ENCODE data around the gene NAXD. TPM values are rescaled to one million over a fixed set of nuclear protein-coding genes. Genes with fewer than 3 reads are reported as not detected.

Gene NAXD
- total RNA-seq, 1 experiment from 2014 or later, result 32.1 TPM

- CTCF ChIA-PET, result no interaction called here
- Histone ChIP-seq H3K27ac (ENCODE audit: low read depth, low read length) (no peak overlapping the region), H4K20me1 (ENCODE audit: insufficient read depth) (no peaks in the 10 kb centered on the region), H2AFZ (ENCODE audit: low read depth, low read length, poor library complexity, severe bottlenecking) (no peak overlapping the region), H3K4me2 (ENCODE audit: low read length) (no peak overlapping the region), H3K9me3 (ENCODE audit: control insufficient read depth in 1 of 2, insufficient read depth in 1 of 2, low read depth in 1 of 2, low read length in 2 of 2) (no peaks in the 10 kb centered on the region), H3K36me3 (ENCODE audit: control insufficient read depth in 1 of 2, insufficient read depth in 2 of 2, low read length in 2 of 2) (peaks cover 20 to 36% of the 10 kb centered on the region in 2 experiments; a peak in 3 of 4 replicates), H3K4me1 (ENCODE audit: control insufficient read depth in 1 of 2, insufficient read depth in 2 of 2, low read length in 2 of 2) (peaks cover 0 to 13% of the 10 kb centered on the region in 2 experiments; a peak in 1 of 4 replicates), H3K9me2 (ENCODE audit: insufficient read depth) (no peaks in the 10 kb centered on the region), H3K9ac (ENCODE audit: low read length) (no peak overlapping the region), H3K27me3 (ENCODE audit: insufficient read depth, low read length) (no peaks in the 10 kb centered on the region), H3K4me3 (replicated peaks in 1 of 2; ENCODE audit: low read depth in 1 of 2, low read length in 2 of 2) (no peak overlapping the region), H3K79me2 (ENCODE audit: insufficient read depth, low read length) (peaks cover 23% of the 10 kb centered on the region)
- TF ChIP-seq ELF1 (IDR thresholded peaks at IDR 0.05; ENCODE audit: borderline replicate concordance, low read depth) (no peak), ZNF274 (IDR thresholded peaks at IDR 0.05; ENCODE audit: low read depth, low read length) (no peak), RAD21 (IDR thresholded peaks at IDR 0.05; ENCODE audit: low read depth) (no peak), SIN3A (IDR thresholded peaks at IDR 0.05; ENCODE audit: low read depth) (no peak), JUND (IDR thresholded peaks at IDR 0.05) (no peak), SP1 (IDR thresholded peaks at IDR 0.05; ENCODE audit: low read depth) (no peak), ZBTB33 (IDR thresholded peaks at IDR 0.05; ENCODE audit: extremely low read depth, insufficient replicate concordance, low read length) (no peak), ZFX (IDR thresholded peaks at IDR 0.05) (no peak), MAX (IDR thresholded peaks at IDR 0.05) (no peak), CBX3 (IDR thresholded peaks at IDR 0.05; ENCODE audit: low read depth) (no peak), FOSL1 (IDR thresholded peaks at IDR 0.05; ENCODE audit: low read depth) (no peak), POLR2A (IDR thresholded peaks at IDR 0.05; ENCODE audit: borderline replicate concordance, extremely low read depth, insufficient read depth, insufficient read length) (no peak), YY1 (IDR thresholded peaks at IDR 0.05; ENCODE audit: extremely low read depth, insufficient replicate concordance, low read depth, low read length) (no peak)
- TF ChIP-seq, protein P1, sequence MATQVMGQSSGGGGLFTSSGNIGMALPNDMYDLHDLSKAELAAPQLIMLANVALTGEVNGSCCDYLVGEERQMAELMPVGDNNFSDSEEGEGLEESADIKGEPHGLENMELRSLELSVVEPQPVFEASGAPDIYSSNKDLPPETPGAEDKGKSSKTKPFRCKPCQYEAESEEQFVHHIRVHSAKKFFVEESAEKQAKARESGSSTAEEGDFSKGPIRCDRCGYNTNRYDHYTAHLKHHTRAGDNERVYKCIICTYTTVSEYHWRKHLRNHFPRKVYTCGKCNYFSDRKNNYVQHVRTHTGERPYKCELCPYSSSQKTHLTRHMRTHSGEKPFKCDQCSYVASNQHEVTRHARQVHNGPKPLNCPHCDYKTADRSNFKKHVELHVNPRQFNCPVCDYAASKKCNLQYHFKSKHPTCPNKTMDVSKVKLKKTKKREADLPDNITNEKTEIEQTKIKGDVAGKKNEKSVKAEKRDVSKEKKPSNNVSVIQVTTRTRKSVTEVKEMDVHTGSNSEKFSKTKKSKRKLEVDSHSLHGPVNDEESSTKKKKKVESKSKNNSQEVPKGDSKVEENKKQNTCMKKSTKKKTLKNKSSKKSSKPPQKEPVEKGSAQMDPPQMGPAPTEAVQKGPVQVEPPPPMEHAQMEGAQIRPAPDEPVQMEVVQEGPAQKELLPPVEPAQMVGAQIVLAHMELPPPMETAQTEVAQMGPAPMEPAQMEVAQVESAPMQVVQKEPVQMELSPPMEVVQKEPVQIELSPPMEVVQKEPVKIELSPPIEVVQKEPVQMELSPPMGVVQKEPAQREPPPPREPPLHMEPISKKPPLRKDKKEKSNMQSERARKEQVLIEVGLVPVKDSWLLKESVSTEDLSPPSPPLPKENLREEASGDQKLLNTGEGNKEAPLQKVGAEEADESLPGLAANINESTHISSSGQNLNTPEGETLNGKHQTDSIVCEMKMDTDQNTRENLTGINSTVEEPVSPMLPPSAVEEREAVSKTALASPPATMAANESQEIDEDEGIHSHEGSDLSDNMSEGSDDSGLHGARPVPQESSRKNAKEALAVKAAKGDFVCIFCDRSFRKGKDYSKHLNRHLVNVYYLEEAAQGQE (IDR thresholded peaks at IDR 0.05; ENCODE audit: low read depth), result no peak
- DNase-seq (ENCODE audit: low read depth, low spot score), result no peak
- no TSS peak for BruUV-seq (replicated peaks)
- intact Hi-C loops (cut with micrococcal nuclease), result no loop called here
- POLR2A ChIA-PET, result no interaction called here
- ATAC-seq, result no peak
- RAD21 ChIA-PET (ENCODE audit: low non-redundant PET in 1 of 2, low total read pairs in 2 of 2, uncharacterized antibody in 2 of 2, unreplicated experiment in 2 of 2), result no interaction called here
Observed at GRCh38 chr13:110638257-110638656, 22.9 kb downstream of the NAXD start.

Measured in HCT116 (cell line).